RPMI8226 (cell line): Measurements from ENCODE around the gene RAB30.

Source experiments
- DNase-seq: peaks from one replicate; pipeline ENCODE4 v3.0.0-alpha.2; 2015

RAB30 gene

DNA sequence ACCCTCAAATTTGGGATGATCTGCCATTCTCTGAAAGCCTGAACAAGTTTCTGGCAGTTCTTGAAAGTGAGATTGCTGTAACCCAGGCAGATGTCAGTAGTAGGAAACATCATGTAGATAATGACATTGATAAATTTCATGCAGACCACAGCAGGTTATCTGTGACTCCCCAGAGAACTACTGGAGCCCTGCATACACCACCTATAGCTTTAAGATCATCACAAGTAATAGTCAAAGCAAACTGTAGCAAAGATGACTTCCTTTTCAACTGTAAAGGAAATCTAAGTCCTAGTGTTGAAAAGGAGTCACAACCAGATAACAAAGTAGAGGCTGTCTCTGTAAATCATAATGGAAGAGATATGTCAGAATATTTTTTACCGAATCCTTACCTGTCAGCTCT, 139.1 kb downstream of the RAB30 start:
- no peak for DNase-seq

DNA sequence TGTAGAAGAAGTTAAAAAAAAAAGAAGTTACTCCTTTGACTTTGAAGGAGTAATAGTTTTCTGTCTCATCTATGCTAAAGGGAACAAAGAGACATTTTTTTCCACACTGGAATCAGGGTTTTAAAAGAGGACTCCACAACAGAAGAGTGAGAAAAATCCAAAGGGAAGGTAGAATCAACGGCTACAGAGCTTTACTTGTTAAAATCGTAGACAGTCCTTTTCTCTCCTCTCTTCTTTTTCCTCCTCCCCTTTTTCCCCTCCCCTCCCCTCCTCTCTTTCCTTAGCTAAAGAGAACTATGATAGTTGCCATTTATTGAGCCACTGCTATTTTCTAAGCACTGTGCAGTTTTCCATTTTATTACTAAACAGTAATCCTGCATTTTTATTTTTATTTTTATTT, 141.0 kb downstream of the RAB30 start:
- no peak for DNase-seq

DNA sequence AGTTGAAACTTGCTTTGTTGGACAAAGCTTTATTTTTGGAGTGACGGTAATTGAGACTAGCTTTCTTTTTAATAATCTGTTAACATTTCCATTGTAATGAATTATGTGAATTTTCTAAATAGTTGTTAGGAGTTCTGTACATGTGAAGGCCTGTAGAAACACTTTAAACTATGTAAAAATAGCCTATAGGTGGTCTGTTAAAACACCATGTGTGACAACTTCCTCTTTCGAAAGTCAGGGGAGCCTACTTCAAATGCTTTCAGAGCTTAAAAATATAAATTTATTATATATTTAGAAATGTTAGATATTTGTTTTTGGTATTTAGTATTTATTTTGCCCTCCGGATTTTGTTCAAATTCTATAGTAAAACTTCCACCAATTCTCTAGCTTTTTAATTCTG, 141.5 kb downstream of the RAB30 start:
- no peak for DNase-seq

DNA sequence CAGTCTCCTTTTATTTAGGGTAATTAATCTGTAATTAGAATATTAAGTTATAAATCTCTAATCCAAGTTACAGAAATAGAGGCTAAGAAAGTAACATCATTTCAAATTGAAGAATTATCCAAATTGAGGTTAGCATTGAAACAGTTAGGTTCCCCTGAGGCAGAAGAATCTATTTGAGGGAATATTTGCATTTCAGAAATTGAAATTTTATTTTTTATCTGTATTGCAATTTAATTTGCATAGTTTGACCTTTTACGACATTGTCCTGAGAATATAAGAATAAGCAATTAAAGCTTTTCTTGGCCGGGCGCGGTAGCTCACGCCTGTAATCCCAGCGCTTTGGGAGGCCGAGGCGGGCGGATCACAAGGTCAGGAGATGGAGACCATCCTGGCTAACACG, 142.6 kb downstream of the RAB30 start:
- no peak for DNase-seq

DNA sequence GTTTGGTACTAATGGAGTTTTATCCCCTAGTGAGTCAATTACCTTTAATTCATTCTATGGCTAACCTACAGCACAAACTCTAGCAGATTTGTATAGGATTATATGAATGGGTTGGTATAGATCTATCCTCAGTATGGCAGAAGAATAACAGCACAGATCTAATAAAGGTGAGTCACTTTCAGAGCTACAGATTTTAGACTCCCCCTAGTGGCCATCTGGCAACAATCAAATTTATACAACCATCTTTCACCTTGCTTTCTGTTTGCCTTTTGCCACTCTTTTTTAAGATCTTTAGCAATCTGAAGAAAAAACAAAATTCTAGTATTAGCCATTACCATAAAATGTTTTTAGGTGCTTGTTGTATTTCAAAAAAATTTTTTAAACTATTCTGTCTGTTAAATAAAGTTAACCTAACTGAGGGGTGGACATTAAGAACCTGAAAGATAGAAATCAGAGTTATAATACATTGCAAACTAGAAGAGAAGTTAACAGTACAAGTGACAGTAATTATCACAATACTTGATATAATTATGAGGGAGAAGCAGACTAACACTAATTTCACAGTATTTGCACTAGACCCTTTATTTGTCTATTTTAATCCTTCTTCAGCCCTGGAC, 144.3 kb downstream of the RAB30 start:
- DNase-seq, result peak; percentile 77

DNA sequence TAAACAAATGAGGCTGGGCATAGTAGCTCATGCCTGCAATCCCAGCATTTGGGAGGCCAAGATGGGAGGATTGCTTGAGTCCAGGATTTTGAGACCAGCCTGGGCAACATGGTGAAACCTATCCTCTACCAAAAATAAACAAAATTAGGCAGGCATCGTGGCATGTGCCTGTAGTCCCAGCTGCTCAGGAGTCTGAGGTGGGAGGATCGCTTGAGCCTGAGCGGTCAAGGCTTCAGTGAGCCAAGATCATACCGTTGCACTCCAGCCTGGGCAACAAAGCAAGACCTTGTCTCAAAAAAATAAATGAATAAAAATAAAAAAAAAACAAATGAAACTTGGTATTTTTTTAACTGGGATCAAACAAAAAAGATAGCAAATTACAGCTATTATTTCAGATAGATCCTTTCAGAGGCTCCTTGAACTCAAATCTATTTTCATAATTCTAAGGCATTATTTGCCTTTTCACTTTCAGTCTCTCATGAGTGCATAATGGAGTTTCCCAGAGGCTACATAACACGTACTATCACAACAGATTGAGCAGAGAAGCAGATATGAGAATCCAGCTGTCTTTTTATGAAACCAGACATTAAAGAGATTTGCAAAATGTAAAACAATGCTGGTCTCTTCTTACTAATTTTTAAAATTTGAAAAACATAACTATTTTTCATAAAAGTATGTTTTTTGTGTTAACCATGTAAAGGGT, 147.0 kb downstream of the RAB30 start:
- DNase-seq, result no peak
